GM13977 (cell line): ENCODE data around the gene PRDM16.

Experiments used
- DNase-seq: peaks from one replicate; pipeline ENCODE4 v3.0.0; 2012; ENCODE audit warnings: low spot score
- in situ Hi-C: fragments of 300-500 bp; cut with MboI; formaldehyde crosslinking; loops from one replicate; pipeline ENCODE4 v1.12.0; 2022; ENCODE audit warnings: low sequenced_read_pairs, low pct_unique_long_range_greater_than_20kb, mixed read lengths, inconsistent platforms; ENCODE audit not compliant: unreplicated experiment
- TF ChIP-seq, protein P1 (sequence below): IDR thresholded peaks from 2 replicates; pipeline ENCODE4 v1.5.1; 2012; ENCODE audit warnings: mild to moderate bottlenecking, control low read depth; ENCODE audit not compliant: insufficient read depth; ENCODE audit errors: extremely low read depth, missing control alignments

The PRDM16 gene

DNA sequence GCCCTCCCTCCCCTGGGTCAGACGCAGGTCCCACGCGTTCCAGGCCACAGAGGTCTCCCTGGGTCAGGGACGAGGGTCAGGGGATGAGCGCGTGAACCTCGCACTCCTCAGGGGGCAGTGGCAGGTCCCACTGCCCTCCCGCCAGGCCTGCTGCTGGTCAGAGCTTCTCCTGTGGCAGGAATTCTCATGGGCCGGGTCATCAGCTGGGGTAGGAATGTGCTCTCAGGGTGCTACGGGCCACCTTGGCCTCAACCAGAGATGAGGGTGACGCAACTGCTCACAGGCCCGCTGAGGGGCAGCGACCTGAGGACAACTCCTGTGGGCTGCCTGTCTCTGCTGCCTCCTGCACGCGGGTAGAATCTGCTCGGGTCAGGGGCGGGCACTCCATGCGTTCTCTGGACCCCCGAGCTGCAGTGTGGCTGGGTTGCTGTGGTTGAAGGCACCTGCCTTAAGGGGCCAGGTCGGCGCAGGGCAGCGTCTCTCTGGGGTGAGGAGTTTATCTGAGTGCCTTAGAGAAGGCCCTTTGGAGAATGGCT is 128.8 kb downstream of the PRDM16 start:
- DNase-seq: no peak
- in situ Hi-C loops: no loop called here
- TF ChIP-seq, protein P1, sequence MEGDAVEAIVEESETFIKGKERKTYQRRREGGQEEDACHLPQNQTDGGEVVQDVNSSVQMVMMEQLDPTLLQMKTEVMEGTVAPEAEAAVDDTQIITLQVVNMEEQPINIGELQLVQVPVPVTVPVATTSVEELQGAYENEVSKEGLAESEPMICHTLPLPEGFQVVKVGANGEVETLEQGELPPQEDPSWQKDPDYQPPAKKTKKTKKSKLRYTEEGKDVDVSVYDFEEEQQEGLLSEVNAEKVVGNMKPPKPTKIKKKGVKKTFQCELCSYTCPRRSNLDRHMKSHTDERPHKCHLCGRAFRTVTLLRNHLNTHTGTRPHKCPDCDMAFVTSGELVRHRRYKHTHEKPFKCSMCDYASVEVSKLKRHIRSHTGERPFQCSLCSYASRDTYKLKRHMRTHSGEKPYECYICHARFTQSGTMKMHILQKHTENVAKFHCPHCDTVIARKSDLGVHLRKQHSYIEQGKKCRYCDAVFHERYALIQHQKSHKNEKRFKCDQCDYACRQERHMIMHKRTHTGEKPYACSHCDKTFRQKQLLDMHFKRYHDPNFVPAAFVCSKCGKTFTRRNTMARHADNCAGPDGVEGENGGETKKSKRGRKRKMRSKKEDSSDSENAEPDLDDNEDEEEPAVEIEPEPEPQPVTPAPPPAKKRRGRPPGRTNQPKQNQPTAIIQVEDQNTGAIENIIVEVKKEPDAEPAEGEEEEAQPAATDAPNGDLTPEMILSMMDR: no peak

DNA sequence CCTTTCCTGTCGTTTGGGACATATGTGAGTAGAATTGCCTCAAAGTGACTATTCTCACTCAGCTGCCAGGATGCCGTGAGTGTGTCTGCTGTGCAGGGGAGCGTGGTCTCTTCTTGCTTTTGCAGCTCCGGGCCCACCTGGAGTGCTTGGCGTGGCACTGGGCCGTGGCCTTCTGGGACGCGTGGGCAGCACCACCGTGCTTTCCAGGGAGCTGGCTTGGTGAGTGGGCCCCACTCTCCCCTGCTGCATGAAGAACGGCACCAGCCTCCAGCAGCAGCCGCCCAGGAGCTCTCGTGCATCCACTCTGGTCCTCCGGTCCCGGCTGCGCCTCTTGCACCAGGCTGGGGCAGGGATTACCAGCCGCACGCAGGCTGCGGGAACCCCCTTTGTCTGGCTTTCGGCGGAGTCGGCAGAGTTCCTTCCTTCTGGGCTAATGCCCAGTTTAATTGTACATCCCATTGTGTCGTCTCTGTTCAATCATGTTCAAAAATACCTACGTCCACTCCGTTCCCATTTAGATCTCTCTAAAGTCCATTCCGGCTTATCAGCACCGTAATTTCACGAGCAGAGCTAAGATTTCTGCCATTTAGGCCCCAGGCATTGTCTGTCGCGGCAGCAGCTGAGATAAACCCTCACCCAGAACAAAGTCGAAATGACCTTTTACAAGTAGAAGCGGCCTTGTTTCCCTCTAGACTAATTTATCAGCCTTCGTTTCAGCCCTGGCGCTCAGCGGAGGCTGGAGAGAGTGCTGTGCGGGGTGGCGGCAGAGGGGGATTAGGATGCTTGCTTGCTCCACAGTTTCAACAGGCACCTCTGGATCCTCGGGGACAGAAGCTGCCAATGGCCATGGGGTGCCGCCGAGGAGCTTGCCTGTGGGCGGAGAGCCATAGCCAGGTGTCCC is 129.6 kb downstream of the PRDM16 start:
- in situ Hi-C loops: no loop called here
- DNase-seq: no peak
- TF ChIP-seq, protein P1: no peak

DNA sequence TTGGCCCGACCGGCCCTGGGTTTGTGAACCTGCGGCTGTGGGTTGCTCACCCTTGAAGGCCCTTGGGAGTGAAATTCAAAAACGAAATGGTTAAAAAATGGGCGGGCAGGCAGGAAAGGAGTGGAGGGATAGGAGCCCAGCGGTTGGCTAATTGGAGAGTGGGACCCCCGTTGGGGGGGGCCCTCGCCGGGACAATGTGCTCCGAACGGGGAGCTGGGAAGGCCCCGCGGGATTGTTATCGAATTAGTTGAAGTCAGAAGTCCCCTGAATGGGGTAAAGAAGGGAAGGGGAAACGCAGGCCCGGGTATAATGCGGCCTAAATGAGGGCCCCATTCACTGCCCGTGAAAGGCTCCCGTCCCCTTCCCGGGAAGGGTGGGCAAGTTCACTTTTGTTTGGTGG is 135.7 kb downstream of the PRDM16 start:
- TF ChIP-seq, protein P1: no peak
- in situ Hi-C loops: no loop called here
- no peak for DNase-seq

DNA sequence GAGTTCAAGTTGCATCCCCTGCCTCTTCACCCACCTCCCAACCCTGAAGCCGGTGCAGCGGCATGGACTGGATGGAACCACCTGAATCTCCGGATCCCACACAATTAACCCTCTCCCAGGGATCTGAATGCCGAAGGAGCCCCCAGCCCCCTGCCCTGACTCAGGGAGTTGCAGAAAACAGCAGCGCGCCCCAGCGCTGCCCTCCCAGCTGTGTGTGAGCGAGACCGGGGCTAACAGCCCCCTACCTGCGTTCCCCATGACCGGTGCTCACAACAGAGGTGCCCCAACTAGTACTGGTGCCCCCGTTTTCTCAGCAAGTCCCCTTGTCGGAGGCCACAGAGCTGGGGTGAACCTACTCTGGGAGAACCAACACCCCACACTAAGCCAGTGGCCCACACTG is 136.8 kb downstream of the PRDM16 start:
- DNase-seq: no peak
- TF ChIP-seq, protein P1: no peak
- in situ Hi-C loops: no loop called here

DNA sequence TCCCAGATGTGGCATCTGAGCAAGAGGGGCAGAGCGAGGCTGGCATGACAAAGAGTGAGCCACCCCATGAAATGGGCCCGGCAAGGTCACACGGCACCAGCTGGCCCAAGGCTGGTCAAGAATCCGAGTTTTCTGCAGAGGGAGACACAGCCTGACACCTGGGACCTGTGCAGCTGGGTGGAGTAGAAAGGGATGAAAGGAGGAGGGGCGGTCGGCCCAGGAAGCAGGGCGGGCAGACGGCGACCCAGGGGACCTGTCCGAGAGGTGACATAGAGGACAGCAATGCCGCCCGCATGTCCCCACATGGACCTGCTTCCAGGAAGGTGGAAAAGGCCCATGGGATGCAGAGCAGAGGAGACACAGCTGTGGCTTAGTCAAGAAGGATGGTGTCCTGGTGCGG is 137.7 kb downstream of the PRDM16 start:
- TF ChIP-seq, protein P1: no peak
- no peak for DNase-seq
- in situ Hi-C loops: no loop called here

DNA sequence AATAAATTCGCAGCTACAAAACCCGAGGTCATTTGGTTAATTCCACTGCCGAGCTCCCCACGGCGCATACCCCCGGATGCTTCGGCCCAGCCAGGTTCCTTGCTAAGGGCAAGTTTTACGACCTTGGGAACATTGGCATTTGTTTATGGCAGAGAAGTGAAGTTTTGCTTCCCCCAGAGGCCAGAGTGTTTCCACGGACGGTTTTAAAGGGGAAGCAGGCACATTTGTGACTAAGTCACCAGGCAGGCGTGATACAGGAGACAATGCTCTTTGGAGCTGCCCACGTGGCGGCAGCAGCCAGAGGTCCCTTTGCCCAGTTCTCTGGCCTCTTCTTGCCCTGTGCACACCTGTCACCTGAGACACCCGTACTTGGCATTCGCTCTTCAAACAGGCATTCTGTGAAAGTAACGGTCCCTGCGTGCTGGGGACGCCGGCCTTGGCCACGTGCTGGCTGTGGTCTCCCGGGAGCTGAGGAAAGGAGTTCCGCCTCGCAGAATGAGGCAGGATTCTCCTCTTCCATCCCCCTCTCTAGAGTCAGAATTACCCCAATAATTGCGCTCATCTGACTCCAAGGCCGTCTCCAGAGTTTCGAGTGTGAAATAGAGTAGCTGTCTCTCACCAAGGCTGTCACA is 138.3 kb downstream of the PRDM16 start:
- no peak for DNase-seq
- TF ChIP-seq, protein P1: no peak
- in situ Hi-C loops: no loop called here
